PC-3 (cell line): ENCODE measurements around the gene C5. TPM values are rescaled to one million over a fixed set of nuclear protein-coding genes. Genes with fewer than 3 reads are reported as not detected.

Source experiments
- ATAC-seq: fragments of 200-7000 bp; cut with Tn5 transposase; 2 replicates; pipeline ENCODE4 v1.9.1; 2020; ENCODE audit warnings: mild to moderate bottlenecking, moderate library complexity
- BruUV-seq: library from RNA; stranded (reverse); fragments of 400-500 nt; replicated peaks from 2 replicates; lab custom pipeline; 2021; lab: Mats Ljungman, UMichigan
- CTCF ChIA-PET: fragments of 300-600 bp; sonication (Branson Sonifier 250); formaldehyde crosslinking; loops from one replicate; lab custom pipeline; 2022; ENCODE audit warnings: antibody characterized with exemption; lab: Charles Lee
- POLR2A ChIA-PET: fragments of 300-600 bp; sonication (Branson Sonifier 250); formaldehyde crosslinking; loops from one replicate; lab custom pipeline; 2022; ENCODE audit warnings: antibody characterized with exemption; ENCODE audit not compliant: unreplicated experiment; lab: Charles Lee
- DNase-seq: peaks from one replicate; pipeline ENCODE4 v3.0.0-alpha.2; 2015
- H2AFZ ChIP-seq: fragments of 300-600 bp; sonication (generic); 2 replicates; pipeline ENCODE4 v1.6.0; 2016; ENCODE audit warnings: antibody characterized with exemption, low read length
- H3F3A ChIP-seq: fragments of 300-600 bp; sonication (generic); one replicate; pipeline ENCODE4 v1.6.0; 2017; ENCODE audit warnings: antibody characterized with exemption, low read length, control low read depth, mild to moderate bottlenecking; ENCODE audit not compliant: unreplicated experiment
- H3K27ac ChIP-seq: fragments of 300-600 bp; sonication (generic); 2 replicates; pipeline ENCODE4 v1.5.1; 2016; ENCODE audit warnings: mild to moderate bottlenecking, low read length
- H3K27me3 ChIP-seq: fragments of 300-600 bp; sonication (generic); 2 replicates; pipeline ENCODE4 v1.6.1; 2016; ENCODE audit warnings: low read length, mixed read lengths
- H3K36me3 ChIP-seq: fragments of 300-600 bp; sonication (generic); 2 replicates; pipeline ENCODE4 v1.6.1; 2016; ENCODE audit warnings: low read depth, mixed run types, low read length, mixed read lengths
- H3K4me1 ChIP-seq: fragments of 300-600 bp; sonication (generic); 2 replicates; pipeline ENCODE4 v1.5.1; 2016; ENCODE audit warnings: low read length; ENCODE audit not compliant: insufficient read depth
- H3K4me2 ChIP-seq: fragments of 300-600 bp; sonication (generic); 2 replicates; pipeline ENCODE4 v1.6.0; 2016; ENCODE audit warnings: low read length
- H3K4me3 ChIP-seq: fragments of 300-600 bp; sonication (generic); 2 replicates; pipeline ENCODE4 v1.5.1; 2016; ENCODE audit warnings: mild to moderate bottlenecking, low read length, mixed read lengths
- H3K79me2 ChIP-seq: fragments of 300-600 bp; sonication (generic); 2 replicates; pipeline ENCODE4 v1.6.1; 2017; ENCODE audit warnings: low read length, mixed read lengths
- H3K9ac ChIP-seq: fragments of 300-600 bp; sonication (generic); 2 replicates; pipeline ENCODE4 v1.6.0; 2016; ENCODE audit warnings: mild to moderate bottlenecking, low read length
- H3K9me2 ChIP-seq: fragments of 300-600 bp; sonication (generic); replicated peaks from 2 replicates; pipeline ENCODE4 v1.6.1; 2016; ENCODE audit warnings: mixed run types, low read length, mixed read lengths
- H3K9me3 ChIP-seq: fragments of 300-600 bp; sonication (generic); 2 replicates; pipeline ENCODE4 v1.6.1; 2016; ENCODE audit warnings: low read length, mixed read lengths
- H4K20me1 ChIP-seq: fragments of 300-600 bp; sonication (generic); 2 replicates; pipeline ENCODE4 v1.6.1; 2016; ENCODE audit warnings: low read length, mixed read lengths
- CTCF ChIP-seq: fragments of 300-600 bp; sonication (generic); conservative IDR thresholded peaks from 2 replicates; pipeline ENCODE4 v1.5.1; 2017; ENCODE audit warnings: antibody characterized with exemption, low read depth, mild to moderate bottlenecking, low read length
- EZH2 ChIP-seq: fragments of 300-600 bp; sonication (generic); IDR thresholded peaks from one replicate; pipeline ENCODE4 v1.6.1; 2017; ENCODE audit warnings: antibody characterized with exemption, mild to moderate bottlenecking, low read length; ENCODE audit not compliant: unreplicated experiment
- EZH2phosphoT487 ChIP-seq: fragments of 300-600 bp; sonication (generic); IDR thresholded peaks from 2 replicates; pipeline ENCODE4 v1.6.1; 2018; ENCODE audit warnings: mild to moderate bottlenecking, antibody characterized with exemption, low read length, borderline replicate concordance
- intact Hi-C: fragments of 100-400 bp; cut with micrococcal nuclease; formaldehyde crosslinking; loops from 2 replicates; pipeline ENCODE4 v1.9.0; 2023
- total RNA-seq: library from RNA; depleted of rRNA; stranded (reverse); fragments of >200 nt; gene quantifications from 2 replicates; pipeline ENCODE4 v1.2.3, GENCODE V29; 2014

Gene C5
- total RNA-seq, 1 experiment from 2014 or later, result 2.9 TPM

GRCh38 chr9:121071756-121072421 is 21.8 kb upstream of the C5 start:
- H3K4me2 ChIP-seq, result peak overlapping the region; percentile 79
- BruUV-seq, result TSS peak; percentile 35
- no peaks in the 10 kb centered on the region for H3K36me3 ChIP-seq
- DNase-seq (peak; percentile 61), ATAC-seq (peak; percentile 27)
- no peaks in the 10 kb centered on the region for H4K20me1 ChIP-seq
- no peaks in the 10 kb centered on the region for H3K9me3 ChIP-seq
- H3K9me2 ChIP-seq, result no peaks in the 10 kb centered on the region
- peaks cover 10% of the 10 kb centered on the region for H3K4me1 ChIP-seq
- peak overlapping the region; percentile 74 for H3K4me3 ChIP-seq
- no peaks in the 10 kb centered on the region for H3K27me3 ChIP-seq
- peak overlapping the region; percentile 30 for H3K9ac ChIP-seq
- intact Hi-C loops, result loop anchor here (1.0 to 10.0 kb wide), 4 partner anchors 45 to 457 kb away; no protein-coding TSS in a partner anchor
- POLR2A ChIA-PET, result no interaction called here
- TF ChIP-seq EZH2phosphoT487 (no peak), CTCF (peak; percentile 62; the same call in 1 of the 2 replicates)
- peak overlapping the region; percentile 48 for H3K27ac ChIP-seq
- CTCF ChIA-PET, result interaction anchor here (0.5 to 2.1 kb wide), 4 partner anchors 38 to 136 kb away, joined by 3 to 9 read pairs (median 4); no protein-coding TSS in a partner anchor
- H3F3A ChIP-seq, result no peaks in the 10 kb centered on the region
- H3K79me2 ChIP-seq, result no peaks in the 10 kb centered on the region
- H2AFZ ChIP-seq, result peak overlapping the region; percentile 80

GRCh38 chr9:121071370-121071755 is 21.3 kb upstream of the C5 start:
- Histone ChIP-seq H3K4me2 (peak overlapping the region; percentile 79), H3K9me3 (no peaks in the 10 kb centered on the region), H4K20me1 (no peaks in the 10 kb centered on the region), H3K4me1 (peaks cover 10% of the 10 kb centered on the region), H3F3A (no peaks in the 10 kb centered on the region), H3K27ac (peak overlapping the region; percentile 48), H3K4me3 (peak overlapping the region; percentile 74), H3K9me2 (no peaks in the 10 kb centered on the region), H3K27me3 (no peaks in the 10 kb centered on the region), H3K36me3 (no peaks in the 10 kb centered on the region), H2AFZ (peak overlapping the region; percentile 80), H3K9ac (peak overlapping the region; percentile 30), H3K79me2 (no peaks in the 10 kb centered on the region)
- intact Hi-C loops, result loop anchor here (5.0 to 10.0 kb wide), 2 partner anchors 129 to 457 kb away; no protein-coding TSS in a partner anchor
- TF ChIP-seq EZH2, result no peak
- ATAC-seq (no peak), DNase-seq (no peak)
- POLR2A ChIA-PET, result no interaction called here
- CTCF ChIA-PET, result interaction anchor here (0.6 to 2.1 kb wide), 3 partner anchors 37 to 135 kb away, joined by 3 to 9 read pairs (median 5); no protein-coding TSS in a partner anchor
- no TSS peak for BruUV-seq

- ChIA-PET POLR2A (interaction anchor here (0.7 kb wide), 1 partner anchor 66 kb away, joined by 5 read pairs; no protein-coding TSS in a partner anchor), CTCF (interaction anchor here (0.6 kb wide), 1 partner anchor 84 kb away, joined by 4 read pairs; no protein-coding TSS in a partner anchor)
- Histone ChIP-seq H3K9me3 (no peaks in the 10 kb centered on the region), H3K36me3 (no peaks in the 10 kb centered on the region), H3F3A (no peaks in the 10 kb centered on the region), H3K9me2 (no peaks in the 10 kb centered on the region), H3K79me2 (no peaks in the 10 kb centered on the region), H3K4me3 (no peak overlapping the region), H3K27me3 (no peaks in the 10 kb centered on the region), H2AFZ (no peak overlapping the region), H3K27ac (no peak overlapping the region), H3K4me1 (peaks cover 9% of the 10 kb centered on the region), H3K4me2 (no peak overlapping the region), H4K20me1 (no peaks in the 10 kb centered on the region), H3K9ac (no peak overlapping the region)
- TF ChIP-seq EZH2phosphoT487 (no peak), CTCF (no peak), EZH2 (no peak)
- intact Hi-C loops, result no loop called here
- BruUV-seq, result no TSS peak
- DNase-seq (no peak), ATAC-seq (no peak)
Measured at GRCh38 chr9:121069396-121069795, 19.3 kb upstream of the C5 start.
